ENCODE data around the gene PTGER1. TPM values are rescaled to one million over a fixed set of nuclear protein-coding genes. Genes with fewer than 3 reads are reported as not detected.
A peak's percentile ranks its signal among the peaks of the same experiment; 100 is the strongest.

PTGER1 gene
- total and polyA plus RNA-seq, 9 of the 15 experiments (the other 6 are each of a cell fraction or from before 2014, with no cell fraction given) = 0.06 to 0.36 (median 0.31) TPM; not detected in 5

GRCh38 chr19:14471436-14472187 is 3.5 kb downstream of the PTGER1 start:
- ATAC-seq (no peak), DNase-seq (ENCODE audit: extremely low read depth in 1 of 4, low spot score in 3 of 4) (peak in 1 of 4 experiments; percentile 10), FAIRE-seq (no peak)
- H3K9ac ChIP-seq (ENCODE audit: insufficient read depth in 1 of 2, low read depth in 2 of 2, low read length in 2 of 2) = peak overlapping the region in 1 of 2 experiments; percentile 91; a peak in 3 of 4 replicates
- H3K36me3 ChIP-seq (ENCODE audit: control insufficient read depth, insufficient read depth, low read length) = peaks cover 48% of the 10 kb centered on the region; the same call in 2 of the 3 replicates
- no TSS peak for BruUV-seq (replicated peaks)
- H3K27ac ChIP-seq (ENCODE audit: extremely low read depth, low read depth, low read length) = peak overlapping the region; percentile 50; the same call in 1 of the 3 replicates
- intact Hi-C loops (cut with micrococcal nuclease) (no loop called here), in situ Hi-C loops (cut with MboI) (no loop called here)
- H3K27me3 ChIP-seq (ENCODE audit: control insufficient read depth in 2 of 2, insufficient read depth in 2 of 2, low read length in 2 of 2) = no peaks in the 10 kb centered on the region
- no peaks in the 10 kb centered on the region for H4K20me1 ChIP-seq (replicated peaks; ENCODE audit: control insufficient read depth, insufficient read depth, low read length)
- ChIA-PET CTCF (ENCODE audit: low intra/inter-chr PET ratio) (no interaction called here), POLR2A (interaction anchor here (0.7 kb wide), 1 partner anchor 49 kb away, joined by 3 read pairs; no protein-coding TSS in a partner anchor)
- no peaks in the 10 kb centered on the region for H3K79me2 ChIP-seq (ENCODE audit: control insufficient read depth, insufficient read depth, low read length)
- TF ChIP-seq PCBP1 (IDR thresholded peaks at IDR 0.05; ENCODE audit: low read depth, low read length, poor library complexity, severe bottlenecking) (peak; percentile 39), POLR2AphosphoS5 (IDR thresholded peaks at IDR 0.05; ENCODE audit: control insufficient read depth, insufficient read depth, low read depth, low read length) (0 out of 2 replicates have a peak, but pooled peaks have one; percentile 10), HDAC2 (IDR thresholded peaks at IDR 0.05) (no peak)
- 48% methylated on average over 10 of the region's 46 CpGs for WGBS (ENCODE audit: insufficient coverage, low coverage, missing lambda C conversion rate)
- H3K9me3 ChIP-seq (replicated peaks; ENCODE audit: control insufficient read depth, insufficient read depth, low read depth, low read length) = no peaks in the 10 kb centered on the region
- no peak overlapping the region for H2AFZ ChIP-seq (ENCODE audit: low read depth, low read length)
- H3K4me3 ChIP-seq = no peak overlapping the region
- no peaks in the 10 kb centered on the region for H3K9me1 ChIP-seq (ENCODE audit: control insufficient read depth, insufficient read depth, low read length)
- H3K4me1 ChIP-seq (replicated peaks in 1 of 2; ENCODE audit: control insufficient read depth in 2 of 2, insufficient read depth in 2 of 2, low read length in 2 of 2) = peaks cover 10 to 62% of the 10 kb centered on the region in 2 experiments
- peak overlapping the region; percentile 53 for H3K4me2 ChIP-seq (ENCODE audit: insufficient read depth, low read length)
